DOHH2 (cell line): ENCODE results near the gene MAZ.
"Not testable (repeated sequence)": the region's sequence is repeated elsewhere in the genome, so short reads cannot be mapped to it uniquely, and the experiment has no call there.

ENCODE experiments used
- H3F3A ChIP-seq: fragments of 200-600 bp; sonication (generic), shearing (Covaris generic); 2 replicates; pipeline ENCODE4 v1.6.0; 2016; ENCODE audit warnings: antibody characterized with exemption, mild to moderate bottlenecking; ENCODE audit not compliant: control insufficient read depth, insufficient read depth
- H3K27ac ChIP-seq: fragments of 200-600 bp; sonication (generic); 2 replicates; pipeline ENCODE4 v1.5.1; 2014; ENCODE audit warnings: low read depth, mild to moderate bottlenecking, low read length, moderate library complexity
- H3K27me3 ChIP-seq: fragments of 200-600 bp; sonication (generic); 2 replicates; pipeline ENCODE4 v1.6.1; 2014; ENCODE audit warnings: mild to moderate bottlenecking, low read length, mixed read lengths; ENCODE audit not compliant: control insufficient read depth
- H3K36me3 ChIP-seq: fragments of 200-600 bp; sonication (generic); 2 replicates; pipeline ENCODE4 v1.6.1; 2014; ENCODE audit warnings: mild to moderate bottlenecking, low read length, moderate library complexity, mixed read lengths; ENCODE audit not compliant: control insufficient read depth
- H3K4me1 ChIP-seq: fragments of 200-600 bp; sonication (generic); 2 replicates; pipeline ENCODE4 v1.6.1; 2014; ENCODE audit warnings: mild to moderate bottlenecking, low read length, mixed read lengths; ENCODE audit not compliant: control insufficient read depth
- H3K4me2 ChIP-seq: fragments of 200-600 bp; sonication (generic); 2 replicates; pipeline ENCODE4 v1.6.0; 2014; ENCODE audit warnings: mild to moderate bottlenecking, low read length, moderate library complexity
- H3K4me3 ChIP-seq: fragments of 200-600 bp; sonication (generic); 2 replicates; pipeline ENCODE4 v1.5.1; 2014; ENCODE audit warnings: mild to moderate bottlenecking, low read length, mixed read lengths
- H3K79me2 ChIP-seq: fragments of 200-600 bp; sonication (generic); 2 replicates; pipeline ENCODE4 v1.6.1; 2014; ENCODE audit warnings: mild to moderate bottlenecking, low read length, mixed read lengths; ENCODE audit not compliant: control insufficient read depth
- H3K9me2 ChIP-seq: fragments of 200-600 bp; sonication (generic); replicated peaks from 2 replicates; pipeline ENCODE4 v1.6.1; 2014; ENCODE audit warnings: mild to moderate bottlenecking, low read length, mixed read lengths; ENCODE audit not compliant: control insufficient read depth
- H3K9me3 ChIP-seq: fragments of 200-600 bp; sonication (generic); 2 replicates; pipeline ENCODE4 v1.6.1; 2014; ENCODE audit warnings: antibody characterized with exemption, low read length, mixed read lengths; ENCODE audit not compliant: control insufficient read depth, insufficient read depth
- H4K20me1 ChIP-seq: fragments of 200-600 bp; sonication (generic); 2 replicates; pipeline ENCODE4 v1.6.0; 2014; ENCODE audit warnings: low read depth, mild to moderate bottlenecking, antibody characterized with exemption, low read length, moderate library complexity; ENCODE audit not compliant: control insufficient read depth, insufficient read depth
- EZH2phosphoT487 ChIP-seq: fragments of 200-600 bp; sonication (generic); IDR thresholded peaks from 2 replicates; pipeline ENCODE4 v1.6.1; 2017; ENCODE audit warnings: borderline replicate concordance, mild to moderate bottlenecking, antibody characterized with exemption, low read length, moderate library complexity, mixed read lengths
- TF ChIP-seq, protein P1 (sequence below): fragments of 200-600 bp; sonication (generic); IDR thresholded peaks from one replicate; pipeline ENCODE4 v1.5.1; 2014; ENCODE audit warnings: antibody characterized with exemption, mild to moderate bottlenecking, low read depth, low read length; ENCODE audit not compliant: poor library complexity, severe bottlenecking

MAZ gene

DNA sequence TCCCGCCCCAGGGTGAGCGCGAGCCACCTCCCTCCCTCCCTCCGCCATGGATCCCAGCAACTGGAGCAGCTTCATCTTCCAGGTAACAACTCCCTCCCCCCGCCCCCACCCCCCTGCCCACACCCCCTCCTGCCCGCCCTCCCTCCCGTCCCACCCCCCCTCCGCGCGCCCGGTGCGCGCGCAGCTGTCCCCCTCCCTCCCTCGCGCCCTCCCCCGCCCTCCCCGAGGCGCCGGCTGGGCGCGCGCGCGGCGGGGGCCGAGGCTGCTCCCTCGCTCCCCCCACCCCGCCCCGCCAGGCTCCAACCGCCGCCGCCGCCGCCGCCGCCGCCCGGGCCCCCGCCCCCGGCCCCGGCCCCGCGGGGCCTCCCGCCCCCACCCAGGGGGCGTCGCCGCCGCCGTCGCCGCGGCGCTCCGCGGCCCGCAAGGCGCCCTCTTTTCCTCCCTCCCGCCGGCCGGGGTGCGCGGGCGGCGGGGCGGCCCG is at the start of gene MAZ:
MAZ (plus strand) TSS at position 431 of the 481 bp plus-strand sequence. CDS start 173 bp downstream, outside the sequence.
- Histone ChIP-seq H3K79me2 (peaks cover 30% of the 10 kb centered on the region), H3K4me3 (peak within 1 kb of the TSS; percentile 97), H3K4me1 (peaks cover 60% of the 10 kb centered on the region), H4K20me1 (peaks cover 24% of the 10 kb centered on the region), H3K36me3 (peaks cover 77% of the 10 kb centered on the region), H3K27ac (peak within 1 kb of the TSS; percentile 89), H3K4me2 (peak within 1 kb of the TSS; percentile 97), H3K9me3 (no peaks in the 10 kb centered on the region), H3K27me3 (no peaks in the 10 kb centered on the region), H3K9me2 (no peaks in the 10 kb centered on the region), H3F3A (peaks cover 32% of the 10 kb centered on the region)
- TF ChIP-seq, protein P1, sequence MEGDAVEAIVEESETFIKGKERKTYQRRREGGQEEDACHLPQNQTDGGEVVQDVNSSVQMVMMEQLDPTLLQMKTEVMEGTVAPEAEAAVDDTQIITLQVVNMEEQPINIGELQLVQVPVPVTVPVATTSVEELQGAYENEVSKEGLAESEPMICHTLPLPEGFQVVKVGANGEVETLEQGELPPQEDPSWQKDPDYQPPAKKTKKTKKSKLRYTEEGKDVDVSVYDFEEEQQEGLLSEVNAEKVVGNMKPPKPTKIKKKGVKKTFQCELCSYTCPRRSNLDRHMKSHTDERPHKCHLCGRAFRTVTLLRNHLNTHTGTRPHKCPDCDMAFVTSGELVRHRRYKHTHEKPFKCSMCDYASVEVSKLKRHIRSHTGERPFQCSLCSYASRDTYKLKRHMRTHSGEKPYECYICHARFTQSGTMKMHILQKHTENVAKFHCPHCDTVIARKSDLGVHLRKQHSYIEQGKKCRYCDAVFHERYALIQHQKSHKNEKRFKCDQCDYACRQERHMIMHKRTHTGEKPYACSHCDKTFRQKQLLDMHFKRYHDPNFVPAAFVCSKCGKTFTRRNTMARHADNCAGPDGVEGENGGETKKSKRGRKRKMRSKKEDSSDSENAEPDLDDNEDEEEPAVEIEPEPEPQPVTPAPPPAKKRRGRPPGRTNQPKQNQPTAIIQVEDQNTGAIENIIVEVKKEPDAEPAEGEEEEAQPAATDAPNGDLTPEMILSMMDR = no peak
- TF ChIP-seq EZH2phosphoT487 = no peak

DNA sequence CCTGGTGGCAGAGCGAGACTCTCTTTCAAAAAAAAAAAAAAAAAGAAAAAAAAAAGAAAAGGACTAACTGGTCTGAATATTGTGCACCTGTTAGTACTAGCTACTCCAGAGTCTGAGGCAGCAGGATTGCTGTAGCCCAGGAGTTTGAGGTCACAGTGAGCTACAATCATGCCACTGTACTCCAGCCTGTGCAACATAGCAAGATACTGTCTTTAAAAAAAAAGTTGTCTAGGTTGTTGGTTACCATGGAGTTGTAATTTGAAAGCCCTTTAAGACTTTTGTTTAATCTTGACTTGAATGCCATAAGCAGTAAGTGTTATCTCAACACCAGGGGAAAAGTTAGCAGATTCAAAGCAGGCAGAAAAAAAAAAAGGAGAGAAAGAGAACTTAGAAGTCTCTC is 49.7 kb upstream of the MAZ start:
- H3K79me2 ChIP-seq = no peaks in the 10 kb centered on the region
- no peak overlapping the region for H3K4me3 ChIP-seq
- TF ChIP-seq, protein P1 = no peak
- TF ChIP-seq EZH2phosphoT487 = no peak
- H3K9me3 ChIP-seq = no peaks in the 10 kb centered on the region
- H3K27me3 ChIP-seq = no peaks in the 10 kb centered on the region
- no peaks in the 10 kb centered on the region for H3K36me3 ChIP-seq
- peaks cover 28% of the 10 kb centered on the region for H3K4me1 ChIP-seq
- no peaks in the 10 kb centered on the region for H3K9me2 ChIP-seq
- H3K4me2 ChIP-seq = no peak overlapping the region
- H3K27ac ChIP-seq = no peak overlapping the region
- peaks cover 13% of the 10 kb centered on the region for H3F3A ChIP-seq
- H4K20me1 ChIP-seq = no peaks in the 10 kb centered on the region

DNA sequence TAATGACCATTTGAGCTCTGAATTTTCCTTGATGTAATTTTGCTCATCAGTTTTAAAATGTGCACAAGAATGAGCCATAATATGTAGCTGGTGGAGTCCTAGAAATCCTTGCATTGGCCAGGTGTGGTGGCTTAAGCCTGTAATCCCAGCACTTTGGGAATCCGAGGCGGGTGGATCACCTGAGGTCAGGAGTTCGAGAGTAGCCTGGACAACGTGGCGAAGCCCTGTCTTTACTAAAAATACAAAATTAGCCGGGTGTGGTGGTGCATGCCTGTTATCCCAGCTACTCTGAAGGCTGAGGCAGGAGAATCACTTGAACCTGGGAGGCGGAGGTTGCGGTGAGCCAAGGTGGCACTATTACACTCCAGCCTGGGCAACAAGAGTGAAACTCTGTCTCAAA is 49.2 kb upstream of the MAZ start:
- H3K36me3 ChIP-seq, H4K20me1 ChIP-seq, H3K9me2 ChIP-seq, H3K27ac ChIP-seq, H3K4me3 ChIP-seq, H3K4me2 ChIP-seq, H3K27me3 ChIP-seq, H3K79me2 ChIP-seq, H3K9me3 ChIP-seq: not testable (repeated sequence)
- peaks cover 32% of the 10 kb centered on the region for H3K4me1 ChIP-seq
- H3F3A ChIP-seq = peaks cover 12% of the 10 kb centered on the region

DNA sequence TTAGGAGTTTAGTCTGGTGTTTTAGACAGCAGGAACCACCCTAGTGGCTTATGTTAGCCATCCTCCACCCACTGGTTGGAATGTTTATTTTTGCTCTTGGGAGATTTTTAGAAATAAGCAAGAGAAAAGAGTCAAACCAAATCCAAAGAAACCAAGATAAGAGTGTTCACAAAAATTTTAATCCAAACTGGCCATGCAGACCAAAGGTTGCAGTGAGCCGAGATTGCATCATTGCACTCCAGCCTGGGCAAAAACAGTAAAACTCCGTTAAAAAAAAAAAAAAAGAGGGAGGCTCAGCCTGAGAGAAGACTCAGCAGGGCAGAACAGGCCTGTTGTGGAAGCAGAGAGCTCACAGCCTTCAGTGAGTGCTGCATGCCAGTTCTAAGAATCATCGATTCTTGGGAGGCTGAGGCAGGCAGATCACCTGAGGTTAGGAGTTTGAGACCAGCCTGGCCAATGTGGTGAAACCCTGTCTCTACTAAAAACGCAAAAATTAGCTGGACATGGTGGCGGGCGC is 48.3 kb upstream of the MAZ start:
- no peaks in the 10 kb centered on the region for H3K9me2 ChIP-seq
- H3K4me3 ChIP-seq = no peak overlapping the region
- H3K4me2 ChIP-seq = no peak overlapping the region

More for the DNA sequence above, 48.3 kb upstream of the MAZ start:
- Histone ChIP-seq H3K4me1 (peaks cover 32% of the 10 kb centered on the region), H3K27me3 (peaks cover 5% of the 10 kb centered on the region), H3F3A (peaks cover 12% of the 10 kb centered on the region), H3K79me2 (no peaks in the 10 kb centered on the region), H3K9me3 (no peaks in the 10 kb centered on the region), H3K27ac (no peak overlapping the region), H3K36me3 (no peaks in the 10 kb centered on the region), H4K20me1 (no peaks in the 10 kb centered on the region)
- TF ChIP-seq EZH2phosphoT487 = no peak
- TF ChIP-seq, protein P1 = no peak
